ENCODE data around the gene IRAK3. TPM values are rescaled to one million over a fixed set of nuclear protein-coding genes. Genes with fewer than 3 reads are reported as not detected.

The IRAK3 gene, protein sequence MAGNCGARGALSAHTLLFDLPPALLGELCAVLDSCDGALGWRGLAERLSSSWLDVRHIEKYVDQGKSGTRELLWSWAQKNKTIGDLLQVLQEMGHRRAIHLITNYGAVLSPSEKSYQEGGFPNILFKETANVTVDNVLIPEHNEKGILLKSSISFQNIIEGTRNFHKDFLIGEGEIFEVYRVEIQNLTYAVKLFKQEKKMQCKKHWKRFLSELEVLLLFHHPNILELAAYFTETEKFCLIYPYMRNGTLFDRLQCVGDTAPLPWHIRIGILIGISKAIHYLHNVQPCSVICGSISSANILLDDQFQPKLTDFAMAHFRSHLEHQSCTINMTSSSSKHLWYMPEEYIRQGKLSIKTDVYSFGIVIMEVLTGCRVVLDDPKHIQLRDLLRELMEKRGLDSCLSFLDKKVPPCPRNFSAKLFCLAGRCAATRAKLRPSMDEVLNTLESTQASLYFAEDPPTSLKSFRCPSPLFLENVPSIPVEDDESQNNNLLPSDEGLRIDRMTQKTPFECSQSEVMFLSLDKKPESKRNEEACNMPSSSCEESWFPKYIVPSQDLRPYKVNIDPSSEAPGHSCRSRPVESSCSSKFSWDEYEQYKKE
- total RNA-seq (2022; extraction: Qiagen RNA extraction; ENCODE audit: low read depth): 0.05 to 0.09 TPM (median 0.08 TPM) in 5 replicates

DNA sequence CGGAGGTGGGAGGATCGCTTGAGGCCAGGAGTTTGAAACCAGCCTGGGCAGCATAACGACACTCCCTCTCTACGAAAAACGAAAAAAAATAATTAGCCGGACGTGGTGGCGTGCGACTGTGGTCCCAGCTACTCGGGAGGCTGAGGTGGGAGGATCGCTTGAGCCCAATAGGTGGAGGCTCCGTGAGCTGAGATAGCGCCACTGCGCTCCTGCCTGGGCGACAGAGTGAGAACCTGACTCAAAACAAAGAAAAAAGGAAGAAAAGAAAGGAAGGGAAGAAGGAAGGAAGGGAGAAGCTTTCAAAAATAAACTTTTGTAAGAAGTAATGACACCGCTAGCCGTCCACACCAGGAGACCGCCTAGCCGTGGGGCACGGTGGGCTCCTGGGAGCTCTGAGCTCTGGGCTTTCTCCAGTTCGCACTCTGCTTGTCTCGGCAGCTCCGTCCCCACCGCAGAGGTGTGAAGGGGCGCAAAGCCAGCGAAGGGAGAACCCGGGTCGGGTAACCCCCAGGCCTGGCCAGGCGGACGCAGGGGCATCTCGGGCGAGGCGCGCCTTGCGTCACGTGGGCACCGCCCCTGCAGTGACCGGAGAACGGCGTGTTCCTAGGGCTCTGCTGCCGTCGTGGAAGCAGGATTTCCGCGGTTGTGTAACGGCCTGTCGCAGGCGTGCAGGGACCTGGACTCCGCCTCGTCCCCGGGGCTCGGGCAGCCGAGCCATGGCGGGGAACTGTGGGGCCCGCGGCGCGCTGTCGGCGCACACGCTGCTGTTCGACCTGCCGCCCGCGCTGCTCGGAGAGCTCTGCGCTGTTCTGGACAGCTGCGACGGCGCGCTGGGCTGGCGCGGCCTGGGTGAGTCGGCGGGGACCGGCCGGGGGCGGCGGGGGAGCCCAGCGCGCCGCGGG, at the start of gene IRAK3:
Gene IRAK3 (plus strand): TSS at position 631 of the 902 bp plus-strand sequence. CDS start 86 bp downstream, at position 717.

DNA sequence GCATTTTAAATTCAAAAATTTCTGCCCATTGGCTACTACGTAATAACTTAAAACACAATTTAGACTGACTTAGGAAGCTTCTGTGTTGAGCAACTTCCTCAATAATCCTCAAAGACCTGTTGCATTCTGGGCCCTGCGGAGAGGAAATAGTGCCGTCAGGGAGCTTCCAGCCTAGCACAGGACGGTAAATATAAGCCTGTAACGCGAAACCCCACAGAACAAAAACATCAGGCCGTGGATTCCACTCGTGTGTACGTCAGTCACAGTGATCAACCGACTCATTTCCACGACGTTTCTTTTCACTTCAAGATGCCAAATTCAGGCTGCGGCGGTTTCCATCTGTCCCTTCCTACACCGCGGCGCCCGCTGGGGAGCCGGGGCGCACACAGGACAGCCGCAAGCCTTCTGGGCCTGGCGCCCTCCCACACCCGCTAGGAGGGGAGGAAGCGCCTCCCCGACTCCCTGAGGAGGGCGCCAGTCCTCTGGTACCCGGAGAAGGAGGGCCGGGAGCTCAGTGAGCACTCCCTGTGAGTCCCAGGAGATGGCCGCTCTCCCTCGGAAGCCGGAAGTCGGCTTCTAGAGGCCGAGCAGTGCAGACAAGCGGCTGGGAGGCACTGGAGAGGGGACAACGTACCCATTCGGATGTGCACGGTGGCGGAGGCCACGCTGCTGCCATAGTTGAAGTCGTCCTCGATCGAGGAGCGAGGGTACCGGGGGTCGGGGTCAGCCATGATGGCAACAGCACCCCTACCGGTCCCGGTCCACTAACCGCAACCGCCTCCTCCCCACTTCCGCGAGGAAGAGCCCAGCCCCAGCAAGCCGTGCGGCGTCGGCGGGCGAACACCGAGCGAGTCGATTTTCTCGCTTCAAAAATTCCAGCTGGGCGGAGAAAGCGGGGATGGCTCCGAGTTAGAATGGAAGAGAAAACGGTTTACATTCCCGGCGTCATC, 19.5 kb upstream of the IRAK3 start, which contains the start of gene TMBIM4:
Gene TMBIM4 (minus strand): TSS at position 776 of the 950 bp plus-strand sequence. CDS start 45 bp downstream, at position 731.

DNA sequence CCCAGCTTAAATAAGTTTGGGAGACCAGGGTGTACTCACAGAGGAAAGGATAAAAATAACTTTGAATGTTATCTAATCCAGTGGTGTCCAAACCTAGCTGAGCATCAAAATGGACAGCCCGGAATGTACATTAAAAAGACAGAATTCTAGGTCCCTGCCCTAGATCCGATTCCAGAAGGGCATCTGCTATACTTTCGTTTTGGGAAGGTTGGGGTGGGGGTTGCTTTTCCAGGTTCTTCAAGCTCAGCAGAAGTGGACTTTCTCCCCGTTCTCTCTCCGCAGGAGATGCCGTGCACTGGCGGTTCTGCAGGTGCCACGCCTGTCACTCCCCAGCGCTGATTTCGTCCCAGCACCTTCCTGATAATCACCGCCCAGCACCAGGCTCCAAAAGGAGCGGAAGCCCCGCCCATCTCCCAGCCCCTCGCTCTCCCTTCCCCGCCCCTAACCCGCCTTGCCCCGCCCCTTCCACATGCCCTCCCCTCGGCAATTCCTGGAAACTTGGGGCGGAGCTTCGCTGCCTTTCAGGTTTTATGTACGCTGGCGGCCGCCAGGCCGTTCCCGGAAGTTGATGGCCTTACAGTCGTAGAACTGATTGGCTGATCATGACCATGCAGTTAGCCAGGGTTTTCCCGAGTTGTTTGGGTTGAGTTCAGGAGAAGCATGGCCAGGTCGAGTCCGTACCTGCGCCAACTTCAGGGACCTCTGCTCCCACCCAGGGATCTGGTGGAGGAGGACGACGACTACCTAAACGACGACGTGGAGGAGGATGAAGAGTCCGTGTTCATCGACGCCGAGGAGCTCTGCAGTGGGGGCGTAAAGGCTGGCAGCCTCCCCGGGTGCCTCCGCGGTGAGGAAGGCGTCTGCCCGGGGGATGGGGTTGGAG, 113.2 kb downstream of the IRAK3 start, which contains the start of gene HELB:
Gene HELB (plus strand): TSS at position 550 of the 883 bp plus-strand sequence. CDS start 111 bp downstream, at position 661.

Other genes with a start within 250 kb of the IRAK3 start
- gene LLPH, start 58.5 kb upstream of the IRAK3 start, total RNA-seq (2022; extraction: Qiagen RNA extraction; ENCODE audit: low read depth): 52.6 to 63.0 TPM (median 58.2 TPM) in 5 replicates
- gene TMBIM4, start 19.2 kb upstream of the IRAK3 start, total RNA-seq (2022; extraction: Qiagen RNA extraction; ENCODE audit: low read depth): 51.2 to 60.9 TPM (median 56.4 TPM) in 5 replicates
- gene HELB, start 113.3 kb downstream of the IRAK3 start, total RNA-seq (2022; extraction: Qiagen RNA extraction; ENCODE audit: low read depth): 1.4 to 2.1 TPM (median 1.8 TPM) in 5 replicates